Measurements from ENCODE around the gene SPON1.

DNA sequence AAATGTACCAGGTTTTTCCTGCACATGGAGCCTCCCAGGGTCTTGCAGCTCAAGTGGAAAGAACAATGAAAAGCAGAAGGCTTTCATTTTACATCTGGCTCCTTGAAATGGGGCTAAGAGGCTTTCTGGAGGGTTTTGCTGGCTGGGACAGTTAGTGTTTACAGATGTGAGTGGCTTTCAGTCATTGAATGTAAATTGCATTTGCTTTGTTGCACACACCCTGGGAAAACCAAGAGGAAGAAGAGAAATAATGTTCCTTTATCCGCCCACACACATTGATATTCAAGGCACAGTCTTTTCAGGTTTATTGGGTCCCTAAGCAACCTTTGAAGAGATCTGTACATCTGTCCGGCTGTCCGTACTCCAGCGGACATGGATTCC lies 144.5 kb downstream of the SPON1 start:
- no peak for TF ChIP-seq EZH2 (IDR thresholded peaks at IDR 0.05; ENCODE audit: insufficient read depth, poor library complexity, severe bottlenecking)
- TF ChIP-seq EZH2phosphoT487 (IDR thresholded peaks at IDR 0.05; ENCODE audit: insufficient read depth, low read depth): no peak

Measured in GM23248 (cell line).